ENCODE results near the gene SMAD5.

DNA sequence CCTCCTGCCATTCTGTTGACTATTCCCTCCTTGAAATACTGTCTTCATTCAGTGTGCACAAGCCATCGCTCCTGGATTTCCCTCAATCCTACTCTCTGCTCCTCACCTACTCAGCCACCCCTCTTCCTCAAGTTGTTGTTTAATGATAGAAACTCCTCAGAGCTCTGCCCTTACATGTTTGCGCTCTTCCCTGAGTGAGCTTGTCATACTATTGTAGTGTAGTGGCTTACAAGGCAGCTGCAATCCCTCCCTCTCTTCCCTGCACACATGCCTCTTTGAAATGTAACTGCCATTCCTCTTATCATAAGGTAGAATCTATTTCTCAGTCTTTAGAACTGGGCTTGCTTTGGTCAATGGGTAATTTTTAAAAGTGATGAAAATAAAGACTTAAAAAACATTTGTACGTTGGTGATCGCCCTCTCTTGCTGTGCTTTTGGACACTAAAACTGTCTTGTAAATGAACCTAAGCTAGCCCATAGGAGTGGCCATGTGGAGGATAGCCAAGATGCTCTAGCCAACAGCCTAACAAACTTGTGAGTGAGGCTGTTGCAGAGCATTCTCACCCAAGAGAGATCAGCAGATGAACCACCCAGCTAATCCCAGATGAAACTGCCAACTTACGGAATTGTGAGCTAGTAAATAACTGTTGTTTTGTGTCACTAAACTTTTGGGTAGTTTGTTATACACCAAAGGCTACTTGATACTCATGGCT lies 18.1 kb upstream of the SMAD5 start:
- TF ChIP-seq, protein P1, sequence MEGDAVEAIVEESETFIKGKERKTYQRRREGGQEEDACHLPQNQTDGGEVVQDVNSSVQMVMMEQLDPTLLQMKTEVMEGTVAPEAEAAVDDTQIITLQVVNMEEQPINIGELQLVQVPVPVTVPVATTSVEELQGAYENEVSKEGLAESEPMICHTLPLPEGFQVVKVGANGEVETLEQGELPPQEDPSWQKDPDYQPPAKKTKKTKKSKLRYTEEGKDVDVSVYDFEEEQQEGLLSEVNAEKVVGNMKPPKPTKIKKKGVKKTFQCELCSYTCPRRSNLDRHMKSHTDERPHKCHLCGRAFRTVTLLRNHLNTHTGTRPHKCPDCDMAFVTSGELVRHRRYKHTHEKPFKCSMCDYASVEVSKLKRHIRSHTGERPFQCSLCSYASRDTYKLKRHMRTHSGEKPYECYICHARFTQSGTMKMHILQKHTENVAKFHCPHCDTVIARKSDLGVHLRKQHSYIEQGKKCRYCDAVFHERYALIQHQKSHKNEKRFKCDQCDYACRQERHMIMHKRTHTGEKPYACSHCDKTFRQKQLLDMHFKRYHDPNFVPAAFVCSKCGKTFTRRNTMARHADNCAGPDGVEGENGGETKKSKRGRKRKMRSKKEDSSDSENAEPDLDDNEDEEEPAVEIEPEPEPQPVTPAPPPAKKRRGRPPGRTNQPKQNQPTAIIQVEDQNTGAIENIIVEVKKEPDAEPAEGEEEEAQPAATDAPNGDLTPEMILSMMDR (IDR thresholded peaks at IDR 0.05 in 4 of 5, conservative IDR thresholded peaks at IDR 0.05 in 1 of 5), result no peak
- no peak for TF ChIP-seq POLR2A (IDR thresholded peaks at IDR 0.05)
